Measurements from ENCODE around the gene RALY.
"Not testable (repeated sequence)": the region's sequence is repeated elsewhere in the genome, so short reads cannot be mapped to it uniquely, and the experiment has no call there.

The RALY gene

GRCh38 chr20:34111702-34112599 lies 118.2 kb downstream of the RALY start, which contains the start of gene EIF2S2:
Gene EIF2S2 (minus strand): TSS chr20:34112243. CDS start chr20:34112110, 133 bp downstream.
- Mint-ChIP-seq H3K36me3 (peaks cover 11 to 23% of the 10 kb centered on the region in 2 donors), H3K9me3 (no peaks in the 10 kb centered on the region), H3K4me1 (peaks cover 23 to 47% of the 10 kb centered on the region in 2 donors), H3K4me3 (peak within 1 kb of the TSS; percentile 95), H3K27ac (peak within 1 kb of the TSS; percentile 99), H3K27me3 (no peaks in the 10 kb centered on the region)
- peak; percentile 94 for DNase-seq
- ATAC-seq (replicated peaks): peak; percentile 92 to 95

GRCh38 chr20:34112600-34113101 lies 118.9 kb downstream of the RALY start:
- DNase-seq: no peak
- Mint-ChIP-seq H3K4me1 (peaks cover 18 to 40% of the 10 kb centered on the region in 2 donors), H3K36me3 (peaks cover 11 to 20% of the 10 kb centered on the region in 2 donors), H3K9me3 (no peaks in the 10 kb centered on the region), H3K27me3 (no peaks in the 10 kb centered on the region), H3K4me3 (peak overlapping the region; percentile 95), H3K27ac (peak overlapping the region; percentile 99)
- peak; percentile 7 to 22 for ATAC-seq (replicated peaks)

DNA sequence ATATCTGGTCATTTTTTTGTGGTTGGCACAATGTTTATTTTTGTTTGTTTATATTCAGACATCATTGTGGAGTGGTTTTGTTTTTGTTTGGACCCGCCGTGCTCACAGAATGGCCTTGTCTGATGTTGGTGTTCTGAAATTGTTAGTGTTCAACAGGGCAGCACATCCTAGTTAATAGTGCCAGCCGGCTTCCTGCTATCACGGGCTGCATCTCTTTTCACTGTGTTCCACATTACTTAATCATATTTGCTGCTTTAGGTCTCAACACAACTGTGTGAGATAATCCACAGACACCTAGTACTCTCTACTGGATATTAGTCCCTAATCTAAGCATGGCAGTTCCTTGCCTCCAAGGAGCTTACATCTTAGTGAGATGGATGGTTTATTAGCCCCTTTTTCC lies 121.1 kb downstream of the RALY start:
- Mint-ChIP-seq H3K4me1 (peaks cover 11 to 20% of the 10 kb centered on the region in 2 donors), H3K4me3 (no peak overlapping the region), H3K27me3 (peaks cover 0 to 7% of the 10 kb centered on the region in 2 donors), H3K36me3 (peaks cover 9 to 13% of the 10 kb centered on the region in 2 donors), H3K9me3 (no peaks in the 10 kb centered on the region), H3K27ac (no peak overlapping the region)
- DNase-seq (no peak), ATAC-seq (replicated peaks) (no peak)

DNA sequence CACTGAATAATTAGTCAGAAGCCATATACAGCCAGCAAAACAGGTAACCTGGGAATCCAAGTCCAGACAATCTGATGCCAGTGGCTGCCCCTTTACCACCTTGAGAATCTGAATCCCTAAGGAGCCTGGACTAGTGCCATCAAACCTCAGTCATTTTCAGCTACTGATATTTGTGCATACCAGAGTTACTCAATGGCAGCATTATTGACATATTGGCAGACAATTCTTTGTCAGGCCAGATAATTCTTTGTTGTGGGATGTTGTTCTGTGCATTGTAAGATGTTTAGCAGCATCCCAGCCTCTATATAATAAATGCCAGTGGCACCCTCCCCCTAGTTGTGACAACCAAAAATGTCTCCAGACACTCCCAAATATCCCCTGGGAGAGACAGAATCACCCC lies 121.5 kb downstream of the RALY start:
- Mint-ChIP-seq H3K27ac (no peak overlapping the region), H3K4me3 (no peak overlapping the region)

GRCh38 chr20:34120213-34120612 lies 126.5 kb downstream of the RALY start:
- H3K27ac Mint-ChIP-seq: no peak overlapping the region
- H3K4me1 Mint-ChIP-seq: peaks cover 8 to 13% of the 10 kb centered on the region in 2 donors
- H3K36me3 Mint-ChIP-seq: no peaks in the 10 kb centered on the region
- ATAC-seq (replicated peaks): no peak
- H3K9me3 Mint-ChIP-seq: no peaks in the 10 kb centered on the region
- no peak for DNase-seq
- H3K27me3 Mint-ChIP-seq: peaks cover 0 to 7% of the 10 kb centered on the region in 2 donors
- no peak overlapping the region for H3K4me3 Mint-ChIP-seq

More for the DNA sequence above, 121.5 kb downstream of the RALY start:
- Mint-ChIP-seq H3K36me3 (peaks cover 9 to 11% of the 10 kb centered on the region in 2 donors), H3K4me1 (peaks cover 10 to 15% of the 10 kb centered on the region in 2 donors), H3K9me3 (no peaks in the 10 kb centered on the region), H3K27me3 (peaks cover 0 to 7% of the 10 kb centered on the region in 2 donors)
- ATAC-seq (replicated peaks) (no peak), DNase-seq (no peak)

GRCh38 chr20:34122274-34122980 lies 128.7 kb downstream of the RALY start:
- ATAC-seq (replicated peaks): no peak
- Mint-ChIP-seq H3K4me3 (no peak overlapping the region), H3K36me3 (no peaks in the 10 kb centered on the region), H3K9me3 (no peaks in the 10 kb centered on the region), H3K27ac (no peak overlapping the region), H3K4me1 (peaks cover 8 to 15% of the 10 kb centered on the region in 2 donors), H3K27me3 (peaks cover 0 to 18% of the 10 kb centered on the region in 2 donors)
- DNase-seq: no peak

DNA sequence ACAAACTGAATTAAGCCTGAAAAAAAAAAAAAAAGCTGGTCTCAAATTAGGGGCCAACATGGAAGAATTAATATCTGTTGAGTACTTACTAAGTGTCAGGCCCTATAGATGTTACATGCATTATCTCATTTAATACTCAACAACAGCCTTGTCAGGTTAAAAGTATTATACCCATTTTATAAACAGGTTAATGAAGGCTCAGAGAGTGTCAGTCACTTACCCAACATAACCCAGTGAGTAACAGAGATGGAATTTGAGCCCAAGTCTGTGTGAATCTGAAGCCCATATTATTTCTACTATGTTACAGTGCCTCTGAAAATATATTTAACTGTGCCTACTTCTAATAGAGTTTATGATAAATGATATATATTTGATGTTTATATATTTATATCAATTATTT lies 129.6 kb downstream of the RALY start:
- Mint-ChIP-seq H3K4me1 (peaks cover 8 to 15% of the 10 kb centered on the region in 2 donors), H3K36me3 (no peaks in the 10 kb centered on the region), H3K4me3 (no peak overlapping the region), H3K27ac (no peak overlapping the region), H3K9me3 (no peaks in the 10 kb centered on the region), H3K27me3 (peaks cover 0 to 18% of the 10 kb centered on the region in 2 donors)
- ATAC-seq (replicated peaks) (no peak), DNase-seq (no peak)

DNA sequence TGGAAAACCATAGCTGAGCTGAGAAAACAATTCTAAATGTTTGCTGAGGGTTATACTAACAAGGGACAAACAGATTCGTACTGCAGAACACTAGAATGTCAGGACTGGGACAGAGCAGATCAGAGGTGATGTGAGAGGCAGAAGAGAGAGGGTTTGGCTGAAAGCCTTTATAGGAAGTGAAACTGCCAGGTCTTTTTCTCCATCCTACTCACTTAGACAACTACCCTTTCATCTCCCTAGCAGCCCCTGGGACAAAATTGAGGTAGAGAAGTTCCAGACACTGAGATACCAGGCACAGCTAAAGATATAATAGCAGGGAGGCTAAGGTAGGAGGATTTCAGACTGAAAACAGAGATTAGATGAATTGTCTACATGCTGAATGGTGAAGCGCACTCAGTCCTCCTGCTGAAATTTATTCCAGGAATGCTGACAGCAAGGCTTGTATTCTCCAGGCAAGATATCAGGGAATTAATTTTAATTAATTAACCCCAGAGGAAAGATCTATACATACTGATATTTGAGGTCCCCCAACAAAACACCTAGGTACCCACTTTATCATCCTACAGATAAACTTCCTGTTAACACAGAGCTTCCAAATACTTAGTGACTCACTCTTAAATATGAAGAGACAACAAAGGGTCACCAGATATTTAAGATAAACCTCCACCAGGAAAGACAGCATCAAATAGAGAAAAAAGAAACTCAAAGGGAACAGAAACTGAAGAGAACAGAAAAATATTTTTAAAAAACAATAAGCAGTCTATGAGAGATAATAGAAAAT lies 130.9 kb downstream of the RALY start:
- DNase-seq (no peak), ATAC-seq (replicated peaks) (peak; percentile 100)
- H3K27ac Mint-ChIP-seq: no peak overlapping the region

GRCh38 chr20:34127792-34128191 lies 134.1 kb downstream of the RALY start:
- H3K27ac Mint-ChIP-seq: no peak overlapping the region
- DNase-seq (no peak), ATAC-seq (replicated peaks) (no peak)
- no peaks in the 10 kb centered on the region for H3K9me3 Mint-ChIP-seq
- H3K36me3 Mint-ChIP-seq: no peaks in the 10 kb centered on the region
- H3K4me1 Mint-ChIP-seq: peaks cover 12 to 27% of the 10 kb centered on the region in 2 donors
- H3K4me3 Mint-ChIP-seq: no peak overlapping the region
- H3K27me3 Mint-ChIP-seq: peaks cover 0 to 26% of the 10 kb centered on the region in 2 donors

More for the DNA sequence above, 130.9 kb downstream of the RALY start:
- no peaks in the 10 kb centered on the region for H3K9me3 Mint-ChIP-seq
- H3K27me3 Mint-ChIP-seq: peaks cover 0 to 19% of the 10 kb centered on the region in 2 donors
- no peak overlapping the region for H3K4me3 Mint-ChIP-seq
- no peaks in the 10 kb centered on the region for H3K36me3 Mint-ChIP-seq
- peaks cover 12 to 25% of the 10 kb centered on the region in 2 donors for H3K4me1 Mint-ChIP-seq

- H3K4me1 Mint-ChIP-seq: peaks cover 6 to 20% of the 10 kb centered on the region in 2 donors
- H3K4me3 Mint-ChIP-seq: peak overlapping the region; percentile 52 to 70
- peaks cover 0 to 26% of the 10 kb centered on the region in 2 donors for H3K27me3 Mint-ChIP-seq
- no peaks in the 10 kb centered on the region for H3K9me3 Mint-ChIP-seq
- ATAC-seq (replicated peaks) (peak; percentile 83 to 91), DNase-seq (peak; percentile 38)
- H3K36me3 Mint-ChIP-seq: no peaks in the 10 kb centered on the region
- H3K27ac Mint-ChIP-seq: no peak overlapping the region
Measured at GRCh38 chr20:34129518-34130162, 135.9 kb downstream of the RALY start.

DNA sequence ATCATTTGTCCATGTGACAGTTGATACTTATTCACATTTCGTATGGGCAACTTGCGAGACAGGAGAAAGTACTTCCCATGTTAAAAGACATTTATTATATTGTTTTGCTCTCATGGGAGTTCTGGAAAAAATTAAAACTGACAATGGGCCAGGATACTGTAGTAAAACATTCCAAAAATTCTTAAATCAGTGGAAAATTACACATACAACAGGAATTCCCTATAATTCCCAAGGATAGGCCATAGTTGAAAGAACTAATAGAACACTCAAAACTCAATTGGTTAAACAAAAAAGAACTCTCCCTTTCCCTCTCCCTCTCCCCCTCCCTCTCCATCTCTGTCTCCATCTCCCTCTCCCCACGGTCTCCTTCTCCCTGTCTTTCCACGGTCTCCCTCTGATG lies 137.8 kb downstream of the RALY start:
- Mint-ChIP-seq H3K4me1 (peaks cover 4 to 12% of the 10 kb centered on the region in 2 donors), H3K4me3 (no peak overlapping the region), H3K9me3 (no peaks in the 10 kb centered on the region), H3K27ac (no peak overlapping the region), H3K27me3 (peaks cover 1 to 19% of the 10 kb centered on the region in 2 donors), H3K36me3 (no peaks in the 10 kb centered on the region)
- ATAC-seq (replicated peaks) (no peak), DNase-seq (no peak)

GRCh38 chr20:34132491-34132890 lies 138.8 kb downstream of the RALY start:
- Mint-ChIP-seq H3K27me3 (peaks cover 6 to 14% of the 10 kb centered on the region in 2 donors), H3K4me1 (peaks cover 4 to 12% of the 10 kb centered on the region in 2 donors)
- H3K27ac Mint-ChIP-seq; H3K36me3 Mint-ChIP-seq; H3K9me3 Mint-ChIP-seq; ATAC-seq (replicated peaks); H3K4me3 Mint-ChIP-seq; DNase-seq: not testable (repeated sequence)

DNA sequence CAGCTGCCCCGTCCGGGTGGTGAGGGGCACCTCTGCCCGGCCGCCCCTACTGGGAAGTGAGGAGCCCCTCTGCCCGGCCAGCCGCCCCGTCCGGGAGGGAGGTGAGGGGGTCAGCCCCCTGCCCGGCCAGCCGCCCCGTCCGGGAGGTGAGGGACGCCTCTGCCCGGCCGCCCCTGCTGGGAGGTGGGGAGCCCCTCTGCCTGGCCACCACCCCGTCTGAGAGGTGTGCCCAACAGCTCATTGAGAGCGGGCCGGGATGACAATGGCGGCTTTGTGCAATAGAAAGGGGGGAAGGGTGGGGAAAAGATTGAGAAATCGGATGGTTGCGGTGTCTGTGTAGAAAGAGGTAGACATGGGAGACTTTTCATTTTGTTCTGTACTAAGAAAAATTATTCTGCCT lies 139.2 kb downstream of the RALY start:
- Mint-ChIP-seq H3K27me3 (peaks cover 6 to 14% of the 10 kb centered on the region in 2 donors), H3K4me1 (peaks cover 4 to 12% of the 10 kb centered on the region in 2 donors)
- ATAC-seq (replicated peaks); DNase-seq; H3K27ac Mint-ChIP-seq; H3K36me3 Mint-ChIP-seq; H3K4me3 Mint-ChIP-seq; H3K9me3 Mint-ChIP-seq: not testable (repeated sequence)

All from stimulated activated naive B cell treated with anti-CD40 and anti-IgM and Interleukin-4, amounts not matched to agents 10 μg/mL and 1 μg/mL and 100 μg/mL, for 72 hours (primary cell).